Activated naive CD8-positive, alpha-beta T cell treated with anti-CD3 and anti-CD28 coated beads for 36 hours (primary cell): Measurements from ENCODE around the gene PSME1. TPM values are rescaled to one million over a fixed set of nuclear protein-coding genes. Genes with fewer than 3 reads are reported as not detected.

Source experiments
- total RNA-seq, 2 experiments: library from RNA; stranded (reverse); gene quantifications; one replicate each; pipeline ENCODE4 v1.2.3, GENCODE V29; 2021

PSME1 gene
- total RNA-seq, 2 experiments from 2014 or later, result 476 to 479 TPM

Other genes with a start within 250 kb of the PSME1 start
- 10 to 100 TPM; 18.0 to 21.4 TPM for gene DHRS4, start 182.4 kb upstream of the PSME1 start, total RNA-seq
- gene DHRS4L2, start 147.3 kb upstream of the PSME1 start, total RNA-seq, result 10 to 100 TPM; 18.1 to 20.8 TPM
- under 1 TPM; 0.43 to 0.56 TPM for gene CARMIL3, start 84.2 kb upstream of the PSME1 start, total RNA-seq
- not detected for gene CPNE6, start 64.6 kb upstream of the PSME1 start, total RNA-seq
- 100 to 1,000 TPM; 110 TPM for gene PCK2, start 41.9 kb upstream of the PSME1 start, total RNA-seq
- gene DCAF11, start 21.4 kb upstream of the PSME1 start, total RNA-seq, result 10 to 100 TPM; 56.0 to 56.7 TPM
- gene NRL, start 21.2 kb upstream of the PSME1 start, total RNA-seq, result 1 to 10 TPM; 1.8 to 2.6 TPM
- gene FITM1, start 5.5 kb upstream of the PSME1 start, total RNA-seq, result under 1 TPM in 1 of 2 experiments, not detected in 1; 0.29 TPM
- 10 to 100 TPM; 39.1 to 40.1 TPM for gene EMC9, start 5.4 kb downstream of the PSME1 start, total RNA-seq
- 100 to 1,000 TPM; 541 to 558 TPM for gene PSME2, start 10.4 kb downstream of the PSME1 start, total RNA-seq
- gene RNF31, start 11.3 kb downstream of the PSME1 start, total RNA-seq, result 10 to 100 TPM; 82.2 to 86.5 TPM
- gene IRF9, start 25.1 kb downstream of the PSME1 start, total RNA-seq, result 100 to 1,000 TPM; 133 to 136 TPM
- gene REC8, start 35.9 kb downstream of the PSME1 start, total RNA-seq, result 10 to 100 TPM; 28.9 to 29.2 TPM
- gene IPO4, start 52.6 kb downstream of the PSME1 start, total RNA-seq, result 100 to 1,000 TPM; 152 to 161 TPM
- 10 to 100 TPM; 20.7 to 22.5 TPM for gene TM9SF1, start 59.2 kb downstream of the PSME1 start, total RNA-seq
- not detected for gene TSSK4, start 69.5 kb downstream of the PSME1 start, total RNA-seq
- 10 to 100 TPM; 54.4 to 58.9 TPM for gene CHMP4A, start 77.3 kb downstream of the PSME1 start, total RNA-seq
- 10 to 100 TPM; 19.4 to 20.9 TPM for gene MDP1, start 79.9 kb downstream of the PSME1 start, total RNA-seq
- 100 to 1,000 TPM; 194 to 201 TPM for gene NEDD8, start 96.2 kb downstream of the PSME1 start, total RNA-seq
- 10 to 100 TPM; 44.5 to 48.4 TPM for gene GMPR2, start 96.7 kb downstream of the PSME1 start, total RNA-seq
- gene TINF2, start 106.4 kb downstream of the PSME1 start, total RNA-seq, result 10 to 100 TPM; 68.2 to 71.1 TPM
- 1 to 10 TPM; 2.6 to 3.3 TPM for gene TGM1, start 127.0 kb downstream of the PSME1 start, total RNA-seq
- gene RABGGTA, start 135.4 kb downstream of the PSME1 start, total RNA-seq, result 10 to 100 TPM; 34.5 to 36.1 TPM
- gene DHRS1, start 163.6 kb downstream of the PSME1 start, total RNA-seq, result 1 to 10 TPM; 7.4 to 8.6 TPM
- 10 to 100 TPM; 40.9 to 45.0 TPM for gene NOP9, start 163.7 kb downstream of the PSME1 start, total RNA-seq
- 1 to 10 TPM; 6.0 to 6.7 TPM for gene CIDEB, start 171.8 kb downstream of the PSME1 start, total RNA-seq
- 10 to 100 TPM; 11.5 TPM for gene LTB4R2, start 173.9 kb downstream of the PSME1 start, total RNA-seq
- 10 to 100 TPM in 1 of 2 experiments, 1 to 10 TPM in 1; 9.3 to 10.3 TPM for gene LTB4R, start 175.3 kb downstream of the PSME1 start, total RNA-seq
- 1 to 10 TPM in 1 of 2 experiments, under 1 TPM in 1; 0.70 to 1.0 TPM for gene ADCY4, start 198.9 kb downstream of the PSME1 start, total RNA-seq
- 1 to 10 TPM; 5.4 to 6.3 TPM for gene RIPK3, start 203.8 kb downstream of the PSME1 start, total RNA-seq
- 1 to 10 TPM in 1 of 2 experiments, under 1 TPM in 1; 0.54 to 1.1 TPM for gene NFATC4, start 232.0 kb downstream of the PSME1 start, total RNA-seq